Tibial nerve (tissue), 4 donors: ENCODE data around the gene EDAR.

Experiments used
- EP300 ChIP-seq, 2 donors: sonication (generic); formaldehyde crosslinking; IDR thresholded peaks; one replicate each; pipeline ENCODE4 v1.6.1; 2017; ENCODE audit warnings: antibody characterized with exemption in 2 of 2, mild to moderate bottlenecking in 1 of 2
- TF ChIP-seq, protein P1 (sequence below), 5 experiments: fragments of 200-600 bp in 3 of 5; fragments of 450-650 bp in 2 of 5; sonication (generic) in 3 of 5; IDR thresholded peaks; one replicate each; pipeline ENCODE4 v1.5.1; 2016 to 2019; ENCODE audit warnings: antibody characterized with exemption in 5 of 5, mild to moderate bottlenecking in 3 of 5, moderate library complexity in 2 of 5

DNA sequence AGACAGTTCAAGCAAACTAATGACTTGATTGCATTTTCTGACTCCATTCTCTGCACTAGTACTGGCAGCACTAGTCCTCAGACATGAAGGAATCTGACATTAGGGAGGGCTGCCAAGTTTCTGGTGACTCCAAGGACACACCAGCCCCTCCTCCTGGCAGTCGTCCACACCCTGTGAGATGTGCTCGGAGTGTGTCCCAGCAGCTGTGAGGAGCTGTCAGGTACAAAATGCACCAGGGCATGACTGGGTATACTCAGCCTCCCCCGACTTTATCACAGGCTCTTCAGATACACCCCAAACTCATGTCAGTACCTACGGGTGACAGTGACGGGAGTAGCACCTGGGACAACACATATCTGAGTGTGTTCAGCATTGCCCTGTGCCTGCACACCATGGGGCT lies 43.1 kb downstream of the EDAR start:
- TF ChIP-seq, protein P1, sequence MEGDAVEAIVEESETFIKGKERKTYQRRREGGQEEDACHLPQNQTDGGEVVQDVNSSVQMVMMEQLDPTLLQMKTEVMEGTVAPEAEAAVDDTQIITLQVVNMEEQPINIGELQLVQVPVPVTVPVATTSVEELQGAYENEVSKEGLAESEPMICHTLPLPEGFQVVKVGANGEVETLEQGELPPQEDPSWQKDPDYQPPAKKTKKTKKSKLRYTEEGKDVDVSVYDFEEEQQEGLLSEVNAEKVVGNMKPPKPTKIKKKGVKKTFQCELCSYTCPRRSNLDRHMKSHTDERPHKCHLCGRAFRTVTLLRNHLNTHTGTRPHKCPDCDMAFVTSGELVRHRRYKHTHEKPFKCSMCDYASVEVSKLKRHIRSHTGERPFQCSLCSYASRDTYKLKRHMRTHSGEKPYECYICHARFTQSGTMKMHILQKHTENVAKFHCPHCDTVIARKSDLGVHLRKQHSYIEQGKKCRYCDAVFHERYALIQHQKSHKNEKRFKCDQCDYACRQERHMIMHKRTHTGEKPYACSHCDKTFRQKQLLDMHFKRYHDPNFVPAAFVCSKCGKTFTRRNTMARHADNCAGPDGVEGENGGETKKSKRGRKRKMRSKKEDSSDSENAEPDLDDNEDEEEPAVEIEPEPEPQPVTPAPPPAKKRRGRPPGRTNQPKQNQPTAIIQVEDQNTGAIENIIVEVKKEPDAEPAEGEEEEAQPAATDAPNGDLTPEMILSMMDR (IDR thresholded peaks at IDR 0.05) = no peak
- no peak for TF ChIP-seq EP300 (IDR thresholded peaks at IDR 0.05)
